ENCODE results near the gene IFT80.

DNA sequence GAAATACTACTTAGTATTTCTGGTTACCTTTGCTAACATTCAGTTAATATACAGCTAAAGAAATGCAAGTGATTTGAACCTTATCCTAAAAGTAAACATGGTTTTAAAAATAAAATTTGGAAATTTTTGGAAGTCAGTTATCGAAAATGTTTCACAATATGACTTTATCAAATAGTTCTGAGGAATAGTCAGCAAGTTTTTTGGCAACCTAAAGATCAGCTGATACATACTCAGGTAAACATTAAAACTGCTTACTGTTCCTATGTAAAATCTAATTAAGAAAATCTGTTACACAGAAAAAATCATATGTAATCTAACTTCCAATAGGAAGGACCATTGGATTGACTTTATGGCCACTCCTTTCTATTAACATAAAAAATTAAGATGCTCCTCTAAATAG is 24.1 kb downstream of the IFT80 start:
- TF ChIP-seq, protein P1, sequence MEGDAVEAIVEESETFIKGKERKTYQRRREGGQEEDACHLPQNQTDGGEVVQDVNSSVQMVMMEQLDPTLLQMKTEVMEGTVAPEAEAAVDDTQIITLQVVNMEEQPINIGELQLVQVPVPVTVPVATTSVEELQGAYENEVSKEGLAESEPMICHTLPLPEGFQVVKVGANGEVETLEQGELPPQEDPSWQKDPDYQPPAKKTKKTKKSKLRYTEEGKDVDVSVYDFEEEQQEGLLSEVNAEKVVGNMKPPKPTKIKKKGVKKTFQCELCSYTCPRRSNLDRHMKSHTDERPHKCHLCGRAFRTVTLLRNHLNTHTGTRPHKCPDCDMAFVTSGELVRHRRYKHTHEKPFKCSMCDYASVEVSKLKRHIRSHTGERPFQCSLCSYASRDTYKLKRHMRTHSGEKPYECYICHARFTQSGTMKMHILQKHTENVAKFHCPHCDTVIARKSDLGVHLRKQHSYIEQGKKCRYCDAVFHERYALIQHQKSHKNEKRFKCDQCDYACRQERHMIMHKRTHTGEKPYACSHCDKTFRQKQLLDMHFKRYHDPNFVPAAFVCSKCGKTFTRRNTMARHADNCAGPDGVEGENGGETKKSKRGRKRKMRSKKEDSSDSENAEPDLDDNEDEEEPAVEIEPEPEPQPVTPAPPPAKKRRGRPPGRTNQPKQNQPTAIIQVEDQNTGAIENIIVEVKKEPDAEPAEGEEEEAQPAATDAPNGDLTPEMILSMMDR (IDR thresholded peaks at IDR 0.05): no peak
- no peak for TF ChIP-seq POLR2A (IDR thresholded peaks at IDR 0.05)
